Bone marrow (tissue), 2 donors: ENCODE results near the gene BET1.
A peak's percentile ranks its signal among the peaks of the same experiment; 100 is the strongest.
"Not testable (repeated sequence)": the region's sequence is repeated elsewhere in the genome, so short reads cannot be mapped to it uniquely, and the experiment has no call there.

Experiments used
- DNase-seq, 2 donors: peaks; one replicate each; lab custom pipeline; 2025; lab: John Stamatoyannopoulos, UW

The BET1 gene, protein sequence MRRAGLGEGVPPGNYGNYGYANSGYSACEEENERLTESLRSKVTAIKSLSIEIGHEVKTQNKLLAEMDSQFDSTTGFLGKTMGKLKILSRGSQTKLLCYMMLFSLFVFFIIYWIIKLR

DNA sequence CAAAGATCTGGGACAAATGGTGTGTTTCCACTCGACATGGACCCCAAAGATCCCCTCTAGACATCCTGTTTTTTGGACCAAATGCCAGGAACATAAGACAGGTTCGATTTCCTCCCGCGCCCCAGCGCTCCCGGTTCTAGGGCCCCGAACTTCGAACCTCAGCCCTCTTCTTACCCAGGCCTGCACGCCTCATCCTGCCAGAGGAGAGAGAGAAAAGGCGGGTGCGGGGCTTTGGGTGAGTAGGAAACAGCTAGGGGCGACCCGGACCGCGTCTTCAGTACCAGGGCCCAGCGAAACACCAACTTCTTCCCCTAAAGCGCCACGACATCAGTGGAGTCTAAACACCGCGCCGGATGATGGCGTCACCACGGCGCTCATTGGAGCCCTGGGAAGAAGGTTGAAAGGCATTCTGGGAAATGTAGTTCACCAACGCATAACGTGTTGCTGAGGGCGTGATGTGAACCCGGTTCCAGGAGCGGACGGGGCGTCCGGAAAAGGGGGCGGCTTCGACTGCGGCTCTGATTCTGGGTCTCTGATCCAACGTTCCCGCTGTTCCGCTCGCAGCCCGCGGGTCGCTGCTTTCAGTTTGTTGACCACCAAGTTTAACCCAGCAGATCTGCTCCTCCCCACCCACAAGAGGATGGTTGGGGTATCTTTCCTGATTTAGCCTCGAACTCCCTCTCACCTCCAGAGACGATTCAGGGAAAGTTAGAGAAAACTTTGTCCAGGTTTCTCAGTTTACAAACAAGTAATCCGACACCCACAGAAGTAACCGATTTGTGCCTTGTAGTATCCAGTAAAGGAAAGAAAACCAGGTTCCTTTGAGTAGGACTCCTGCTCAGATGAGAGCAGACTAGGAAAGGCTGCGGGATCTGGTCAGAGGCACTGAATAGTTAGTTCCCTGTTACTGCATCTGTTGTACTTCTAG lies at the start of gene BET1:
Gene BET1 (minus strand): TSS at position 332 of the 928 bp plus-strand sequence. CDS start 139 bp downstream, at position 193.
- peak; percentile 69 to 88 for DNase-seq

DNA sequence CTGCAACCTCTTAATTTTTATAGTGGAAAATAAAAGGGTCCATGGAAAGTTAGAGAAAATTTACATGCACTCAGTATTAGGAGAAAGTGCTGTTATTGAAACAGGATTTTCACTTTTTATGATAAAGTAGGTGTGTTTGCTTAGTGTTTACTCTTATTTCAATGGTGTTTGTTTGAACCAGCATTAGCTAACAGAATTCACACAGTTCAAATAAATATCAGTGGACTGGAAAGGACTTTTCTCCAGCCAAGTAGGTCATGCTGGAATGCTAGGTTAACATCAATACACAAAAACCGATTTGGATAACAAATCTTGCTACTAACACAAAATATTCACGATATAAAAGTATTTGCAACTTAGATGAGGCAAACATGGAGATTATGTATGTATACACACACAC lies 49.4 kb upstream of the BET1 start:
- DNase-seq: no peak

DNA sequence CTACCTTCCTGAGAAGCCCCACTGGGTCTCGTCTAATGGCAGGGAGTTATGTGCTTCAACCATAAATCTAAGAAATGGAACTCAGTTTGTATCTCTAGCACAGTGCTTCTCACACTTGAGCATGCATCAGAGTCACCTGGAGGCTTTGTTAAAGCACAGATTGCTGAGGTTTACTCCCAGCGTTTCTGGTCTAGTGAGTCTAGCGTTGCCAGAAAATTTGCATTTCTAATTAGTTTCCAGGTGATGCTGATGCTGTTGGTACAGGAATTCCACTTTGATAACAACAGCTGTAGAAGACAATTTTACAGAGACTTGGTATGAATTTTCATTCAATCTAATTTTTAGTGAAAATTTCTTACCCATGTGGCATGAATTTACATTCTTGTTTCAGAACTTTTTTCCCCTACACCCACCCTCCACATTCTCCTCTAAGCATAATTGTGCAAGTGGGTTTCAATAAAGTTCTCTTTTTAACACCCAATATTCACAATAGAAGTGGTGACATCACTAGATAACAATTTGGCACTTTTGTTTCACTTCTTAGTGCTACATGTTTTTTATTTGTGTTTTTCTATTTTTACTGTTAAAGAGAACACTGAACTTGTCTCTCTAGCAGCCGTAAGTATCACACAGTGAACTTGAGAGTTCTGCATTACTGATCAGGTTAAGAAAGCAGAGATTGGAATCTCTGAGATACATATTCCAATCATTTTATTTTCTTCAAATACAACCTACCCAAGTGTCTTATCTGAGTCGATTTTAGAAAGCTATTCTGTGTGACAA lies 48.4 kb upstream of the BET1 start:
- DNase-seq: no peak

- peak in 1 of 2 donors; percentile 59 for DNase-seq
Observed at GRCh38 chr7:94050046-94050445, 45.9 kb upstream of the BET1 start.

DNA sequence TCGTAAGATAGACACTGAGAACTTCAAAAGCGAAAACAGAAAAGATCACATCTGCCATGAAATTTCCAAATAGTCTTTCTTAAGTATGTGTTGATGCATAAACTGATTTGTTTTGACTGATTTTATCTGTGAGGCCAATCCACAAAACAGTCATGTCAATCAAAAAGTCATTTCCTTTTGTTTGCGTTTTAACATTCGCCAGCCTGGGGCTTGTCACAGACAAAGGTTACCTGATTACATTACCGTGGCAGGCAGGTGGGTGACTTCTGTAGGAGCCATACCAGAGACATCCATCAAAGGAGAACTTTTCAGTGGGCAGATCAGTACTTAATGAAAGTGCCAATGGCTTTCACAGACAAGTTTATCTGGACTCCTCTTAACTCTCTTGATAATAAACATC lies 45.5 kb upstream of the BET1 start:
- DNase-seq: no peak

DNA sequence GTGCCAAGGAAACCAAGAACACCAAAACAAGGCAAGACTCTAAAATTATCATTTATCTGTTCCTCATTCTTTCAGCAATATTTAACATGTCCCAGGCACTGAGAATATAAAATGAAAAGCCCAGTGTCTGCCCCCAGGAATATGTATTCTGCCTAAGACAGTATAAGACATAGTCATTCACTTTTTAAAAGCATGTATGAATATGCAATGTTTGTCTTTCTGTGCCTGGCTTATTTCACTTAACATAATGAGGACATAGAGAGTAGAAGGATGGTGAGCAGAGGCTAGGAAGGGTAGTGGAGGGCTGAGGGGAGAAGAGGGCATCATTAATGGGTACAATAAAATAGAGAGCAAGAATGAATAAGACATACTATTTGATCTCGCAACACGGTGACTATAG lies 44.6 kb upstream of the BET1 start:
- no peak for DNase-seq

- DNase-seq: no peak
Observed at GRCh38 chr7:94047956-94048355, 43.8 kb upstream of the BET1 start.

DNA sequence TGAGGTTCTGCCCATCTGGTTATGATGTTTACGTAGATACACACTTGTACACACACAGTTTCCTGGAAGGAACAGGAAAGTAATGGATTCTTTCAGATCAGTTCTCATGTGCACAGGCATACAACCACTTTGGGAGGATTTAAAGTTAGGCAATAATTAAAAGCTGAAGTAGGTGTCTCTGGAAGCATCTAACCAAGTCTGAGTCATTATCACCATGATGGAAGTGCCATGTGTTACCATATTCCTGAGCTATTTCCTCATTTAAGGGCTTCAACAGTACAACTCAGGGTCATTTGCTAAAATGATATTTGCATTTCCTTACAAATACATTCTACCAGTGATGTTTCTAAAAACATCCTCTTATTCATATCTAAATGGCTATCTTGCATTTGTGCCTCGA lies 41.4 kb upstream of the BET1 start:
- peak in 1 of 2 donors; percentile 15 for DNase-seq

- no peak for DNase-seq
Observed at GRCh38 chr7:94044806-94045205, 40.7 kb upstream of the BET1 start.

DNA sequence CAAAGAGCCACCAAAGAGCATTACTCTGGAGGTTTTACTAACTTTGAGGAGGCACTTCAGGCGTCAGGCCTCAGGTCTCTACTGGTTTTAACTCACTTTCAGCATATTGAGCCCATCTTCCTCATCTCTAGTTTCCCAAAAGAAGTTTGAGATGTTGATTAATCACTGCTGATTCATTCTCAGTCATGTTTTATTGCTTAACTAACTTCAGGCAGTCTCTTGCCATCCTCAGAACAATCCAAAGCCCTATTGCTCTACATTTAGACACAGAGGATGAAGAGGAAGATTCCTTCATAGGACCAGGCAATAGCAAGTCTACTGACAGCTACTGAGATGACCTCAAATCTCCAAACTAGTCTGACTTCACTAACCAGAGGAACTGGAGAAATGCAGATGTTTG lies 39.1 kb upstream of the BET1 start:
- DNase-seq: no peak

GRCh38 chr7:94042381-94042780 lies 38.2 kb upstream of the BET1 start:
- DNase-seq: no peak

DNA sequence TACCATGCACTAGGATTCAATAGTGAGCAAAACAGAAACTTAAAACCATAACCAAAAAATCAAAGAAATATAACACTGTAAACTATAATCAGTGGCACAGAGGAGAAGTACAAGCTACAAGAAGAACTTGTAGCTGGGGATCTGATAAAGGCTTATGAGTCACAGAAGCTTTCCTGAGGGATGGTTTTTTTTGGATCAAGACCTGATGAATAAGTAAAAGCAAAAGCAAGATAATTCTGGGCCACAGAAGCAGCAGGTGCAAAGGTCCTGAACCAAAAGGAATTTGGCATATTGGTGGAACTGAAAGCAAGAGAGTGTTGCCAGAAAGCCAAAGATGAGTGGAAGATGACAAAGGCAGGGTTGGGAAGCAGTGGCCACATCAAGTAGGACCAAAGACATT lies 37.4 kb upstream of the BET1 start:
- DNase-seq: no peak

GRCh38 chr7:94040254-94040653 lies 36.1 kb upstream of the BET1 start:
- no peak for DNase-seq

- no peak for DNase-seq
Observed at GRCh38 chr7:94039368-94040035, 35.3 kb upstream of the BET1 start.

DNA sequence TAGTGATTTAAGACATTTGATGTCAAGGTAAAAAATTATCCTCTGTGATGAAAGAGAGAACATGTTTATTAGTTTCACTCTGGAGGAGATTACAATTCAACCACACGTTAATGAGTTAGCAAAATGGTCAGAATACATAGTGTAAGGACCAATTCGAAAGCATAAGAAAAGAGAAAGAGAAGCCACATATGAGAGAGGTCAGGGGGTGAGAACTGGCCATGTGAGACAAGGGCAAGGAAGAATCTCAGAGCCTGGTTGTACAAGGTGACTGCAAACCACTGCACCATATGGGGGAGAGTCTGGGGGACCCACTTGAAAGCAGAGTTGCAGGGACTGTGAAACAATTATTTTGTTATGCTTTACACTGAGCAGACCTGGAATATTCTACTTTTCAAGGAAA lies 27.7 kb upstream of the BET1 start:
- DNase-seq: no peak

GRCh38 chr7:94030634-94031033 lies 26.5 kb upstream of the BET1 start:
- DNase-seq: no peak

- DNase-seq: no peak
Observed at GRCh38 chr7:94029976-94030375, 25.8 kb upstream of the BET1 start.

DNA sequence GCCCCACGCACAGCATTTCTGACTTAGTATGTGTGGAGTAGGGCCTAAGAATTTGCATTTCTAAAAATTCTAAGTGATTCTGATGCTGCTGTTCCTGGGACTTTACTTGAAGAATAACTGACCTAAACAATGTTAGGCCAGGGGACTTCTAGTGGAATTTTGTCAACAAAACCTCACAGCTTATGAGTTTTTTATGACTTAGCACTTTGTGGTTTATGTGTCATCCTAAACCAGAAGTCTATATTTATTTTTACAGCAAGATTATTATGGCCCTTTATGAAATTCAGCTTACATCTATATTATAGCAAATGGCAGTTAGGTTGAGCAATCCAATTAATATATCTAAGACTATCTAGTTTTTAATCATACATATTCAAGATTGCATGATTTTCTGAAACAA lies 24.6 kb upstream of the BET1 start:
- no peak for DNase-seq

- not testable (repeated sequence) for DNase-seq
Observed at GRCh38 chr7:94026619-94027018, 22.5 kb upstream of the BET1 start.

- peak in 1 of 2 donors; percentile 4 for DNase-seq
Observed at GRCh38 chr7:94022550-94022949, 18.4 kb upstream of the BET1 start.

DNA sequence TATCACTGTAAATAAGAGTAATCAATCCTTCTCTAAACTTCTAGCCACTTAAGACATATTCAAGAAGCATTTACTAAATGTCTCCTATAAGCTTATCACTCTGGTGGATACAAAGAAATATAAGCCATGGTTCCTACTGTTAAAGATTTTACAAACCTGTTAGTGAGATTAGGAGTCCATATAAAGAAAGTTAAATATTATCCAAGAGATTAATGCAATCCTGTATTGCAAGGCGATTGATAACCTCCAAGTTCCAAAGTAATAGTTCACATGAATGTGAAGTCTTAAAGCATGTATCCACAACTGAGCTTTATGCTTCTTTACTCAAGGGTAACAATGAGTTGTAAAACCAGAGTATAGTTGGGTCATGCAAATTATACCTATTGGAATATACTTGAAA lies 12.6 kb upstream of the BET1 start:
- DNase-seq: no peak

GRCh38 chr7:94015538-94015937 lies 11.4 kb upstream of the BET1 start:
- DNase-seq: no peak
